Suprapubic skin (tissue), 4 donors: Measurements from ENCODE around the gene GARNL3.

Experiments
- EP300 ChIP-seq: sonication (generic); formaldehyde crosslinking; IDR thresholded peaks from one replicate; pipeline ENCODE4 v1.6.1; 2017; ENCODE audit warnings: antibody characterized with exemption
- POLR2A ChIP-seq, 2 donors: fragments of 450-650 bp; IDR thresholded peaks; one replicate each; pipeline ENCODE4 v1.6.1; 2017; ENCODE audit warnings: antibody characterized with exemption in 2 of 2, mild to moderate bottlenecking in 2 of 2, moderate library complexity in 2 of 2
- POLR2AphosphoS5 ChIP-seq, 3 donors: sonication (generic); formaldehyde crosslinking; IDR thresholded peaks; one replicate each; pipeline ENCODE4 v1.6.1; 2017; ENCODE audit warnings: antibody characterized with exemption in 3 of 3
- TF ChIP-seq, protein P1 (sequence below), 2 donors: fragments of 200-600 bp in 1 of 2; fragments of 450-650 bp in 1 of 2; sonication (generic) in 1 of 2; IDR thresholded peaks; one replicate each; pipeline ENCODE4 v1.5.1; 2016 to 2019; ENCODE audit warnings: antibody characterized with exemption in 2 of 2, mild to moderate bottlenecking in 1 of 2, moderate library complexity in 1 of 2

- TF ChIP-seq, protein P1, sequence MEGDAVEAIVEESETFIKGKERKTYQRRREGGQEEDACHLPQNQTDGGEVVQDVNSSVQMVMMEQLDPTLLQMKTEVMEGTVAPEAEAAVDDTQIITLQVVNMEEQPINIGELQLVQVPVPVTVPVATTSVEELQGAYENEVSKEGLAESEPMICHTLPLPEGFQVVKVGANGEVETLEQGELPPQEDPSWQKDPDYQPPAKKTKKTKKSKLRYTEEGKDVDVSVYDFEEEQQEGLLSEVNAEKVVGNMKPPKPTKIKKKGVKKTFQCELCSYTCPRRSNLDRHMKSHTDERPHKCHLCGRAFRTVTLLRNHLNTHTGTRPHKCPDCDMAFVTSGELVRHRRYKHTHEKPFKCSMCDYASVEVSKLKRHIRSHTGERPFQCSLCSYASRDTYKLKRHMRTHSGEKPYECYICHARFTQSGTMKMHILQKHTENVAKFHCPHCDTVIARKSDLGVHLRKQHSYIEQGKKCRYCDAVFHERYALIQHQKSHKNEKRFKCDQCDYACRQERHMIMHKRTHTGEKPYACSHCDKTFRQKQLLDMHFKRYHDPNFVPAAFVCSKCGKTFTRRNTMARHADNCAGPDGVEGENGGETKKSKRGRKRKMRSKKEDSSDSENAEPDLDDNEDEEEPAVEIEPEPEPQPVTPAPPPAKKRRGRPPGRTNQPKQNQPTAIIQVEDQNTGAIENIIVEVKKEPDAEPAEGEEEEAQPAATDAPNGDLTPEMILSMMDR (IDR thresholded peaks at IDR 0.05): no peak
- TF ChIP-seq POLR2A (IDR thresholded peaks at IDR 0.05) (no peak), POLR2AphosphoS5 (IDR thresholded peaks at IDR 0.05) (no peak), EP300 (no peak)
These were observed 163.8 kb downstream of the GARNL3 start for GRCh38 chr9:127428348-127428747.
